GM10847 (cell line): Measurements from ENCODE around the gene TERT.

Experiments
- POLR2A ChIP-seq: IDR thresholded peaks from 2 replicates; pipeline ENCODE4 v1.6.1; 2011; ENCODE audit not compliant: insufficient read length; ENCODE audit errors: extremely low read depth

The TERT gene

GRCh38 chr5:1256776-1257175 lies 38.1 kb downstream of the TERT start:
- no peak for TF ChIP-seq POLR2A

GRCh38 chr5:1255081-1255561 lies 39.7 kb downstream of the TERT start:
- no peak for TF ChIP-seq POLR2A

DNA sequence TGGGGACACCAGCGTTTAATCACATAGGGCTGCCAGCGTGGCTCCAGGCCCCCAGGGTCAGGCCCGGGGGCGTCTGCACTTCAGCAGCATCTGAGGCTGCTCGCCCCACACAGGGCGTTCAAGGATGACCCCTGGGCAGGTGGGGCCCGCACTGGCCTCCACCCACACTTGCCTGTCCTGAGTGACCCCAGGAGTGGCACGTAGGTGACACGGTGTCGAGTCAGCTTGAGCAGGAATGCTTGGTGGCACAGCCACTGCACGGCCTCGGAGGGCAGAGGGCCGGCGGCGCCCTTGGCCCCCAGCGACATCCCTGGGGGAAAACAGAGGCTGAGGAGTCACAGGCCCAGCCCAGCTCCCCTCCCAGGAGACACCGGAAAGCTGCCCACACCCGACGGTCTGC lies 40.7 kb downstream of the TERT start:
- TF ChIP-seq POLR2A: no peak

GRCh38 chr5:1253456-1254105 lies 41.3 kb downstream of the TERT start:
- TF ChIP-seq POLR2A: no peak

- TF ChIP-seq POLR2A: no peak
Observed at GRCh38 chr5:1252681-1253080, 42.2 kb downstream of the TERT start.

- no peak for TF ChIP-seq POLR2A
Observed at GRCh38 chr5:1251678-1252580, 42.9 kb downstream of the TERT start.

GRCh38 chr5:1249366-1250280 lies 45.2 kb downstream of the TERT start:
- no peak for TF ChIP-seq POLR2A

- no peak for TF ChIP-seq POLR2A
Observed at GRCh38 chr5:1247811-1248210, 47.1 kb downstream of the TERT start.

DNA sequence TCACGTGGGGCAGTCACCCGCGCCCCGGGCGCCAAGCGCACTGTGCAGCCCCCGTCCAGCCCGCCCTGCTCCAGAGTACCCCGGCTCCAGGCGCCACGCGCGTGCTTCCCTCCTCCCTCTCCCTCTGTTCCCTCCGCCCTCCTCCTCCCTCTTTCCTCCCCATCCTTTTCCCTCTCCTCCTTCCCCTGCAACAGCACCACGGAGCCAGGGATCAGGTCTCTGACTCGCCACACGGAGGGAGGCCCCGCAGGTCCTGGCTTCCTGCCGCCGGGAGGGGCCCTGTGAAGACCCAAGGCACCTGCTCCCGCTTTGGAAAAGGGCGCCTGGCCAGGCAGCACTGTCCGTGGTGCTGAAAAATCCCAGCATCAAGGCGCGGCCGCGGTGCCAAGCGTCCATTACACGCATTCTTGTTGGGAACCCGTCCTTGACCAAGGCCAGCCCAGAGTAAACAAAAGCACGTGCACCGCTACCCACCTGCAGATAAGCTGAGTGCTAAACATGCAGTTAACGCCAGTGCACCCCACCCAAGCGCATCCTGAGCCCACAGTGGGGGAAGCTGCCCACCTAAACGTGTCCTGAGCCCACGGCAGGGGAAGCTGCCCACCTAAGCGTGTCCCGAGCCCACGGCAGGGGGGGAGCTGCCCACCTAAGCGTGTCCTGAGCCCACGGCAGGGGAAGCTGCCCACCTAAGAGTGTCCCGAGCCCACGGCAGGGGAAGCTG lies 48.0 kb downstream of the TERT start:
- no peak for TF ChIP-seq POLR2A

DNA sequence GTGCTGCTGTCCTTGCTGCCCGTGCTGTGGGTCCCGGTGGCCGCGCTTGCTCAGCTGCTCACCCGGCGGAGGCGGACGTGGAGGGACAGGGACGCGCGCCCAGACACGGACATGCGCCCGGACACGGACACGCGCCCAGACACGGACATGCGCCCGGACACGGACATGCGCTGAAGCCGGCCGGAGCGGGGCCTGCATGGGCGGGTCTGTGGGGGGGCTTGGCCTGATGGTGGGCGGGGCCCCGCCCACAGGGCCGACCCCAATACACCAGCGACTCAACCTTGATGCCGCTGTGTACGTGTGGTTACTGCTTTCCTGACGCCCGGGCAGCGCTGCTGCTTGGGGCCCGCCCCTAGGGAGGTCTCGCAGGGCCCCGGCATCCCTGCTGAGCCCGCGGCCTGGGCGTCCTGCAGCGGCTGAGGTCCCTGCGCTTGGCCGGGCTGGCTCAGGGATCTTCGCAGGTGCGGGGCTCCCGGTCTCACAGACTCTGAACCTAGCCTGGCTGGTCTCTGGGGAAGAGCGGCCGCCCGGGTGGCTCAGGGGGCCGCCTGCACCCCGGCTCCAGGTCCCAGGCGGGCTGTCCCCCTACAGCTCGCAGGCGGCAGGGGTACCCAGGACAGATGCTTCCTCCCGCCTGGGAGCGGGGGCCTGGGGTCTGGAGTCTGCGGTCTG lies 48.8 kb downstream of the TERT start:
- no peak for TF ChIP-seq POLR2A

GRCh38 chr5:1244976-1245375 lies 49.9 kb downstream of the TERT start:
- no peak for TF ChIP-seq POLR2A

DNA sequence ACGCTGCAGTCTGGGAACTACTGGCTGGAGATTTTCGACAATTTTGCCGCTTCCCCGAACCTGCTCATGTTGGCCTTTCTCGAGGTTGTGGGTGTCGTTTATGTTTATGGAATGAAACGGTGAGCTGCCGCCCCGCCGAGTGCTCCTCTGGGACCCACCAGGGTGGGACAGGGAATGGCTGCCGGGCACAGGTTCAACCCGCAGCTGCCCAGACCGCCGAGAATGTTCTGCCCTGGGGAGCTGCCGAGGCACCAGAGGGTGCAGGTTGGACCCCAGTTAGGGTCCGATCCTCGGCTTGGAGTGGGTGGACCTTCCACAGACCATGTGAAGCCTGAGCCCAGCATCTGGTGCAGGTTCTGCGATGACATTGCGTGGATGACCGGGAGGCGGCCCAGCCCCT lies 50.6 kb downstream of the TERT start:
- TF ChIP-seq POLR2A: no peak

DNA sequence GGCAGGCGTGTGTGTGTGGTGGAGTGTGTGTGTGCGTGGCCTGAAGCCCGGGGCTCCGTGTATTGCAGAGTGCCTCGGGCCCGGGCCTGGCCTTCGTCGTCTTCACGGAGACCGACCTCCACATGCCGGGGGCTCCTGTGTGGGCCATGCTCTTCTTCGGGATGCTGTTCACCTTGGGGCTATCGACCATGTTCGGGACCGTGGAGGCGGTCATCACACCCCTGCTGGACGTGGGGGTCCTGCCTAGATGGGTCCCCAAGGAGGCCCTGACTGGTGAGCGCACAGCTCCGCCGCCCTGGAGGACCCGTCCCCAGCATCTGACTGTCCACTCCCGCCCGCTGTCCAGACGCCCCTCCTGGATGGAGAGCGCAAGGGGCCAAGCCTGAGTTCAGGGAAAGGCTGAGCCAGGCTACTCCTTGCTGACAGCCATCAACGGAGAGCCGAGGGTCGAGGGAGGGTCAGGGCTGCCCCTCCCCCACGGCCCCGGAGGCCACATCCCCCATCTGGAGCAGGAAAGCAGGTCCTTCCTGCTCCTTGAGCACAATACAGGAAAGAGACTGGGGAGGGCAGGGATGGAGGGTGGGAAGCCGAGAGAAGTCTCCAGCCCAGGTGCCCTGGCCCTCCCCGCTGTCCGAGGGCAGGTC lies 51.3 kb downstream of the TERT start:
- TF ChIP-seq POLR2A: no peak
